GDM1 (cell line): ENCODE data around the gene CAMK2N2.

Experiments used
- DNase-seq: peaks from one replicate; lab custom pipeline; 2025; lab: John Stamatoyannopoulos, UW

The CAMK2N2 gene

GRCh38 chr3:184211718-184212117 lies 49.6 kb downstream of the CAMK2N2 start:
- no peak for DNase-seq

- DNase-seq = no peak
These were observed 50.1 kb downstream of the CAMK2N2 start for GRCh38 chr3:184211297-184211696.
